HL-60/S4 (cell line): Measurements from ENCODE around the gene F2R.

Experiments
- in situ Hi-C: fragments of 300-500 bp; cut with MboI; formaldehyde crosslinking; loops from 2 replicates; pipeline ENCODE4 v1.14.3; 2022; ENCODE audit warnings: low sequenced_read_pairs

F2R gene

DNA sequence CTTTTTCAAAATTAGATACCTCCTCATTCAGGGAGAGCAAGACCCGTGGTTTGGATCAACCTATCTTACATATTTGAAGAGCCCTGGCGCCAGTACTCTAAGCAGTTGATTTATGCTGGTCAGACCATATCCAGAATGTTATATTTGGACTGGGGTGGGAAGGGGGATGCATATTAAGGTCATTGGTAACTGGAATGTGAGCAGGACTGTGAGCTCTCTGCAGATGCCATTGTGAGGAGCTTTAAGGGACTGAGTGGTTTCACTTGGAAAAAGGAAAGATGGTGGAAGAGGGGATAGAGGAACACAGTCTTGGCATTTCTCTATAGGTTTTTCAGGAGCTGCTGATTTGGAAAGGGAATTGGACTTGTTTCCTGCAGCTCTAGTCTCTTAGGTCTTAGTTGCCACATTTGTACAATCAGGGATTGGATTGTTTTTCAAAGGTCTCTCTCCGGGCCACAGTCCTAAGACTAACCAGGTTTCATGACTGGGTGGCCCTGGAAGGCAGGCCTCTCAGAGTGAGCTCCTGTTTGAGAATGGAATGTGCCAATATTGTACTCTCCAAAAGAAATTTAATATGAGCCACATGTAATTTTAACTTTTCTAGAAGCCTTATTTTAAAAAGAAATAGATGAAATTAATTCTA, 25.8 kb upstream of the F2R start:
- in situ Hi-C loops: no loop called here

DNA sequence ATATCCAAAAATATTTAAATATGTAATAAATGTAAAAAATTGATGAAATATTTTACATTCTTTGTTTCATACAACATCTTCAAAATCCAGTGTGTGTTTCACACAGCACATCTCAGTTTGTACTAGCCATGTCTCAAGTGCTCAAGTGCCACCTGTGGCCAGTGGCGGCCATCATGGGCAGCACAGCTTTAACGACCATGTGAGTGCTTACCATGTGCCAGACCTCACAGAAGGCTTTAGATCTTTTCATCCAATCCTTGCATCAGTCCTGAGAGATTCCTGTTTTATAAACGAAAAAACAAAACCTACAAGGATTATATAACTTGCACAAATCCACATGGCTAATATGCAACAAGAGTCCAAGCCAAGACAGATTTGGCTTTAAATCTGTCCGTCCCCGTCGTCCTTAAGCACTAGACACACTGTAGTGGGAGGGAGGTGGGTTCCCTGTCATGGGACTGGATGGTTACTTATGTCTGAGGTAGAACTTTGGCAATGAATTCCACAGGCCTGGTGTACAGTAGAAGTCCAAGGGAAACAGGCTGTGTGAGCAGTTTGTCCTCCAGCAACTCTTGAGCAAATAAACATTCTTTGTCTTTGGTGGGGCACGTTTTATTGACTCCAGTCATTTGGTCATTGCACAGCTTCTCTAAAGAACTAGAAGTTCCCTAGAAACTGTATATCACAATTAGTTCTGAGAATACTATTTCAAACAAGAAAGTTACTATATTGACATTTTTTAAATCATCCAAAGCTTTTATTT, 25.0 kb upstream of the F2R start:
- in situ Hi-C loops: no loop called here

GRCh38 chr5:76691467-76692273, 24.3 kb upstream of the F2R start:
- in situ Hi-C loops: no loop called here

DNA sequence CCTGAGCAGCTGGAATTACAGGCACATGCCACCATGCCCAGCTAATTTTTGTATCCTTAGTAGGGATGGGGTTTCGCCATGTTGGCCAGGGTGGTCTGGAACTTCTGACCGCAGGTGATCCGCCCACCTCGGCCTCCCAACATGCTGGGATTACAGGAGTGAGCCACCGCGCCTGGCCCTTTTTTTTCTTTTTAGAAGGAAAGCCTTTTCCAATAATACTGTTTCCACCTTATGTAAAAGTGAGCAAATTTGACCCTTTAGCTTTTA, 23.7 kb upstream of the F2R start:
- in situ Hi-C loops: no loop called here

DNA sequence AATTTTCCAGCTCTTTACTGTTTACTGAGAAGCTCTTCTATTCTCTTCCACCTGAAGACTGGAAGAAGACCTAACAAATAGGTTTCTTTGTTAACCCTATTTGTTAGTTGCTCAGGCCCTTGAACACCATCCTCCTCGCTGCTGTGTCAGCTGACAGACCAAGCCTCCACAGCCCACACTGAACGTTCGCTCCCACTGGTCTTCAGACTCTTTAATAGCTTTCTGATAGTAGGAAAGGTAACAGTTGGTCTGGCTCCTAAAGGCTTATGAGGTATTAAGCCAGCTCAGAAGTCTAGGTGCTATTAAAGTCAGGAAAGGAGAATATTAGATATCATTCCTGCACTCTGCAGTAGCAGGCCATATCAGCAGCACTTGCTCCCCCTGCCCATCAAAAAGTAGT, 23.3 kb upstream of the F2R start:
- in situ Hi-C loops: no loop called here

- in situ Hi-C loops: no loop called here
Observed at GRCh38 chr5:76693141-76693540, 22.8 kb upstream of the F2R start.

- in situ Hi-C loops: no loop called here
Observed at GRCh38 chr5:76694317-76694716, 21.6 kb upstream of the F2R start.

DNA sequence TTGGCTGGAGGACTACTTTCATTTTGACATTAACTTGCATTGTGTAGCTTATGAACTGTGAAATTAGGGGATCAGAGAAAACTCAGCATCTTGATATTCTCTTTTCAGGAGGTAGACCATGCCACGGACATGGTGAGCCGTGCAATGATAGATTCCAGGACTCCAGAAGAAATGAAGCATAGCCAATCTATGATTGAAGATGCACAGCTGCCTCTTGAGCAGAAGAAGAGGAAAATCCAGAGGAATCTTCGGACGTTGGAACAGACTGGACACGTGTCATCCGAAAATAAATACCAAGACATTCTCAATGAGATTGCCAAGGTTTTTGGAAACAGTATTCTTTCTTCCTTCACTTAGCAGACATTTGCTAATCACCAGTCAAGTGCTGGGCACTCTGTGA, 20.6 kb upstream of the F2R start:
- in situ Hi-C loops: no loop called here

DNA sequence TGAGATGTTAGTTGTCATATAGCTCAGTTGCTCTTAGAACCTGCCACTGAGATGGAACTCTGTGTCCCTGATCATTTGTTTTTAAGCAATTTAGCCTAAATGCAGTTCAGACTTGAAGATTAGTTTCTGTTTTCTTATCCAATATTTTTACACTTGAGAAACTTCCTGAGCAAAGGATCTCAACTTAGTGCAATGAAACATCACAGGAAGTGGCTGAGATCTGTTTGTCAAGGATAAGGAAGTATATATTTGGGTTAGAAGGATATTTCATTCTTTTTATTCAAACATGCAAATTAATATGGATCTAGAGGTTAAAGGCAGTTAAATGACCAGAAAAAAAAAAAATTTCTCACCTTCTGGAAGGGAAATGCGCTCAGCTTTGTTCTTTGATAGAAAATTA, 19.7 kb upstream of the F2R start:
- in situ Hi-C loops: no loop called here

GRCh38 chr5:76697670-76698069, 18.3 kb upstream of the F2R start:
- in situ Hi-C loops: no loop called here

- in situ Hi-C loops: no loop called here
Observed at GRCh38 chr5:76700571-76700970, 15.4 kb upstream of the F2R start.

DNA sequence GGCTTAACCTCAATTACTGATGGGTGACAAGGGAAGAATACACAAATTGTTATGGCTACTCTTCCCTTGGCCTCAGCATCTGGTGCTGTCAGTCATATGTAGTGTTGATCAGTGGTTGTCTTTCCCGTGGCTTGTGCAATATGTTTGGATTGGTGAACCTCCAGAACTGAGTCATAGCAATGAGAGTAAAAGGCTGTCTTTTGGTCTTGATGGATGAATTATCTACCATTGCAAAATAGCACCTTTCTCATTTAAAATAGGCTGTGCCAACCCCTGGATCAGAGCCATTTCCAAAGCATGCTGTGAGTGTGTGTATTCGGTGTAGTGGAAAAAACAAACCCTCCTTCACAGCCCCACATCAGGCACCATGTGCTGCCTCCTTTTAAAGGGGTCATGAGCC, 14.6 kb upstream of the F2R start:
- in situ Hi-C loops: no loop called here

DNA sequence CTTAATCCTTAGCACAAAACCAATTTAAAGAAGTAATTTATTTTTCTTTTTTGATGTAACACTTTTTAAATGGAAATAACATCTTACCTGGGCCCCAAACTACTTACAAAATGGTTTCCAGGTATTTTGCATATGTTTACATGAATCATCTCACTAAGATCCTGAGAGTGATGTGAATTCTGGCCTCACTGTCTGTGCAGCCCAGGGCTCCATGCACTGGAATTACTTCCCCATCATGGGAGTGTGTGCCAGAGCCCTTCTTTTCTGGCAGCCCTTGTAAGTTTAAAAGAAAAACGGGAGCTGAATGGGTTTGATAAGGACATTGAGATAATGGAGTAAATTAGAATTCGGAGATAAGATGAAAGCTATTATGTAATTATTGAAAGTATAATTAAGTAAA, 12.2 kb upstream of the F2R start:
- in situ Hi-C loops: no loop called here

GRCh38 chr5:76704131-76704663, 11.7 kb upstream of the F2R start:
- in situ Hi-C loops: no loop called here

DNA sequence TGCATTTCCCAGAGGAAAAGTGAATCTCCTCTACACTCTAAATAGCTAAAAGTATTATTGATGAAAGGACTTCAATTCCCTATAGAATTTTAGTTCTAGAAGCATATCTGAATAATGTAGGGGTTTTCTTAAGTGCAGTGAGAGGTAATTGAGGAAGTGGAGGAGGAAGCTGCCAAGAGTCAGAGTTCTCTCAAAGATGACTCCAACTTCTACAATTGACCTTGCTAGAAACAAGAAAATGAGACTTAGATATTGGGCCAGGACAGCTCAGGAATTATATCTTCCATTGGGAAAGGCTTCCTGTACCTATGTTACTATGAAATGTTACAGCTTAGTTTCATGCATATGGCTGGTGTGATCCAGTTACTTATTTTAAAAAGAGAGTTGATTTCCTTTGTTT, 10.4 kb upstream of the F2R start:
- in situ Hi-C loops: no loop called here

DNA sequence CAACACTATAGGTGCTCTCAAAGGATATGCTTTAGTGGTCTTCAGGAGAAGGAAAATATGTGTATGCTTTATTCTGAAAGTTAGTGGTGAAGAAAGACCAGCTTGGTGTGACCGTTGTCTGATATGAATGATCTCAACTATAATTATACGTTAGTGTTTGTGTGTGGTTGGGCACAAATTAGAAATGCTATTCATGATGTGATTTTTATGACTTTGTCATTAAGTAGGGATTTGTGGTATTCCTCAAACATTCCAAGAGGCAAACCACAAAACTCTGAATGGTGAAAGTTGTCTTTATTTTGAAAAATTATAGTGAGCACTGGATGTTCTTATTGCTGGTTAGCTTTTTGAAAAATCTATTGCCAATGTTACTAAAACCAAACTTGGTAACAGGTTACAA, 6.2 kb upstream of the F2R start:
- in situ Hi-C loops: no loop called here

DNA sequence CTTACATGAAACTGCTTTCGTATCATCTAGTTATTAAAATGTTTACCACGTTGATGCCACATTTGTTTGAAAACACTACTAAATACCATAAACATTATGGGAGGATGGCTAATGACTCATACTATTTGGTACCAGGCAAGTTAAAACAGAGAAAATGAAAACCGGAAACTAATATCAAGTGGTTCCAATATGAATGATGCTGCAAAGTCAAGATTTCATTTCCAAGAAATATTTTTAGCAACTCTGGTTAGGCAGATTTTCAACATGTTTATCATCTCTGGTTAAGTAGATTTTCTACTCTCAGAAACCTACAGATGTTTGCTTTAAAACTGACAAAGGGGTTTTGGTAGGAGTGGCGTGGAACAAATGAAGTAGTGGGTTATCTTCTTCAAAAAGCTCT, 4.9 kb upstream of the F2R start:
- in situ Hi-C loops: no loop called here

- in situ Hi-C loops: no loop called here
Observed at GRCh38 chr5:76714751-76715485, 1.0 kb upstream of the F2R start.

- in situ Hi-C loops: no loop called here
Observed at GRCh38 chr5:76715486-76715735, 515 bp upstream of the F2R start.

- in situ Hi-C loops: no loop called here
Observed at GRCh38 chr5:76716456-76717157, 681 bp downstream of the F2R start.
